ENCODE measurements around the gene SYNDIG1.

DNA sequence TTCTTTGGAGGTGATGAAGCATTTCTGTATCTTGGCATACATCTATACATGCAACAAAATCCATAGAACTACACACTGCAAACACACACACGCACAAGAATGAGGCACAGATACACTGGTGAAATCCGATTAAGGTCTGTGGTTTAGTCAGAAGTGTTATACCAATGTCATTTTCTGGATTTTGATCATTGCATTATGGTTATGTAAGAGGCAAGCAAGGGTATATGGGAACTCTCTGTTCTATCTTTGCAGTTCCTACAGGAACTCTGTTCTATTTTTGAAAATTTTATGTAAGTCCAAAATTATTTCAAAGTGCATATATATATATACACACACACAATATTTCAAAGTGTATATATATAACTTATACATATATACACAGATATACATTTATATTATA is 101.7 kb downstream of the SYNDIG1 start:
- TF ChIP-seq, protein P1, sequence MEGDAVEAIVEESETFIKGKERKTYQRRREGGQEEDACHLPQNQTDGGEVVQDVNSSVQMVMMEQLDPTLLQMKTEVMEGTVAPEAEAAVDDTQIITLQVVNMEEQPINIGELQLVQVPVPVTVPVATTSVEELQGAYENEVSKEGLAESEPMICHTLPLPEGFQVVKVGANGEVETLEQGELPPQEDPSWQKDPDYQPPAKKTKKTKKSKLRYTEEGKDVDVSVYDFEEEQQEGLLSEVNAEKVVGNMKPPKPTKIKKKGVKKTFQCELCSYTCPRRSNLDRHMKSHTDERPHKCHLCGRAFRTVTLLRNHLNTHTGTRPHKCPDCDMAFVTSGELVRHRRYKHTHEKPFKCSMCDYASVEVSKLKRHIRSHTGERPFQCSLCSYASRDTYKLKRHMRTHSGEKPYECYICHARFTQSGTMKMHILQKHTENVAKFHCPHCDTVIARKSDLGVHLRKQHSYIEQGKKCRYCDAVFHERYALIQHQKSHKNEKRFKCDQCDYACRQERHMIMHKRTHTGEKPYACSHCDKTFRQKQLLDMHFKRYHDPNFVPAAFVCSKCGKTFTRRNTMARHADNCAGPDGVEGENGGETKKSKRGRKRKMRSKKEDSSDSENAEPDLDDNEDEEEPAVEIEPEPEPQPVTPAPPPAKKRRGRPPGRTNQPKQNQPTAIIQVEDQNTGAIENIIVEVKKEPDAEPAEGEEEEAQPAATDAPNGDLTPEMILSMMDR (IDR thresholded peaks at IDR 0.05): no peak
- no peak for TF ChIP-seq POLR2A (IDR thresholded peaks at IDR 0.05)

All from tibial nerve (tissue), 3 donors.